ENCODE results near the gene BTN1A1.

DNA sequence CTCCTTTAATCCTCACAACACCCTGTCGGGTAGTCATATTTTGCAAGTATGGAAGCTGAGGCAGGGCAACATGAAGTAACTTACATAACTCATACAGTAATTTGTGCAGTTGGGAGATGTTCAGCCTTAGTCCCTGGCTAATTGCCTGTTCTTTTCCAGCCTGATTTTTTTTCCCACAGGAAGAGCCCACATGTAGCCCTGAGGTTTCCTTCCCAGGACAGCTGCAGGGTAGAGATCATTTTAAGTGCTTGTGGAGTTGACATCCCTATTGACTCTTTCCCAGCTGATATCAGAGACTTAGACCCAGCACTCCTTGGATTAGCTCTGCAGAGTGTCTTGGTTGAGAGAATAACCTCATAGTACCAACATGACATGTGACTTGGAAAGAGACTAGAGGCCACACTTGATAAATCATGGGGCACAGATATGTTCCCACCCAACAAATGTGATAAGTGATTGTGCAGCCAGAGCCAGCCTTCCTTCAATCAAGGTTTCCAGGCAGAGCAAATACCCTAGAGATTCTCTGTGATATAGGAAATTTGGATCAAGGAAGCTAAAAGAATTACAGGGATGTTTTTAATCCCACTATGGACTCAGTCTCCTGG lies 47.4 kb upstream of the BTN1A1 start:
- TF ChIP-seq POLR2A (IDR thresholded peaks at IDR 0.05): no peak
- TF ChIP-seq, protein P1, sequence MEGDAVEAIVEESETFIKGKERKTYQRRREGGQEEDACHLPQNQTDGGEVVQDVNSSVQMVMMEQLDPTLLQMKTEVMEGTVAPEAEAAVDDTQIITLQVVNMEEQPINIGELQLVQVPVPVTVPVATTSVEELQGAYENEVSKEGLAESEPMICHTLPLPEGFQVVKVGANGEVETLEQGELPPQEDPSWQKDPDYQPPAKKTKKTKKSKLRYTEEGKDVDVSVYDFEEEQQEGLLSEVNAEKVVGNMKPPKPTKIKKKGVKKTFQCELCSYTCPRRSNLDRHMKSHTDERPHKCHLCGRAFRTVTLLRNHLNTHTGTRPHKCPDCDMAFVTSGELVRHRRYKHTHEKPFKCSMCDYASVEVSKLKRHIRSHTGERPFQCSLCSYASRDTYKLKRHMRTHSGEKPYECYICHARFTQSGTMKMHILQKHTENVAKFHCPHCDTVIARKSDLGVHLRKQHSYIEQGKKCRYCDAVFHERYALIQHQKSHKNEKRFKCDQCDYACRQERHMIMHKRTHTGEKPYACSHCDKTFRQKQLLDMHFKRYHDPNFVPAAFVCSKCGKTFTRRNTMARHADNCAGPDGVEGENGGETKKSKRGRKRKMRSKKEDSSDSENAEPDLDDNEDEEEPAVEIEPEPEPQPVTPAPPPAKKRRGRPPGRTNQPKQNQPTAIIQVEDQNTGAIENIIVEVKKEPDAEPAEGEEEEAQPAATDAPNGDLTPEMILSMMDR (IDR thresholded peaks at IDR 0.05): no peak
- no peak for TF ChIP-seq POLR2AphosphoS5 (IDR thresholded peaks at IDR 0.05)
- TF ChIP-seq EP300 (IDR thresholded peaks at IDR 0.05; ENCODE audit: low read depth): no peak

Data from transverse colon (tissue), 4 donors.